Endothelial cell of umbilical vein (primary cell): ENCODE data around the gene MZT2A. TPM values are rescaled to one million over a fixed set of nuclear protein-coding genes. Genes with fewer than 3 reads are reported as not detected.
"Not testable (repeated sequence)": the region's sequence is repeated elsewhere in the genome, so short reads cannot be mapped to it uniquely, and the experiment has no call there.

Source experiments
- BruUV-seq: library from RNA; stranded (reverse); fragments of 400-500 nt; replicated peaks from 2 replicates; lab custom pipeline; 2021; lab: Mats Ljungman, UMichigan
- CTCF ChIA-PET: fragments of 300-600, 350-600 bp; sonication (Branson Sonifier 250); formaldehyde crosslinking; loops from one replicate; lab custom pipeline; 2021; ENCODE audit warnings: antibody characterized with exemption, inconsistent platforms; lab: Charles Lee
- POLR2A ChIA-PET: fragments of 300-600, 350-600 bp; sonication (Branson Sonifier 250); formaldehyde crosslinking; loops from one replicate; lab custom pipeline; 2021; ENCODE audit warnings: antibody characterized with exemption, inconsistent platforms; lab: Charles Lee
- DNase-seq: peaks from one replicate; pipeline ENCODE4 v3.0.0-alpha.2; 2011; ENCODE audit warnings: low read depth, low spot score
- FAIRE-seq: peaks from 2 replicates; lab custom pipeline; 2011; peaks lifted over from hg19 to GRCh38; lab: Jason Lieb, UNC
- H2AFZ ChIP-seq: 2 replicates; pipeline ENCODE4 v1.6.0; 2012; ENCODE audit warnings: low read depth, low read length, control low read depth, inconsistent platforms
- H3K27ac ChIP-seq: 2 replicates; pipeline ENCODE4 v1.5.1; 2011; ENCODE audit warnings: low read depth, mild to moderate bottlenecking, control low read depth, low read length, moderate library complexity; ENCODE audit not compliant: insufficient read depth
- H3K27me3 ChIP-seq, 2 experiments: 2 replicates each; pipeline versions ENCODE4 v1.6.0 to v1.6.1; 2011; ENCODE audit warnings: low read length in 2 of 2, mixed read lengths in 1 of 2; ENCODE audit not compliant: control insufficient read depth in 2 of 2, insufficient read depth in 2 of 2
- H3K36me3 ChIP-seq, 2 experiments: 2 replicates in 1 of 2; 3 replicates in 1 of 2; pipeline ENCODE4 v1.5.1; 2011; ENCODE audit warnings: low read length in 2 of 2, mild to moderate bottlenecking in 1 of 2, moderate library complexity in 1 of 2; ENCODE audit not compliant: control insufficient read depth in 2 of 2, insufficient read depth in 2 of 2; ENCODE audit errors: extremely low read depth in 1 of 2
- H3K4me1 ChIP-seq: 3 replicates; pipeline ENCODE4 v1.5.1; 2011; ENCODE audit warnings: mild to moderate bottlenecking, low read length; ENCODE audit not compliant: control insufficient read depth, insufficient read depth; ENCODE audit errors: extremely low read depth
- H3K4me2 ChIP-seq: 2 replicates; pipeline ENCODE4 v1.6.1; 2011; ENCODE audit warnings: low read length, control low read depth, mixed read lengths; ENCODE audit not compliant: insufficient read depth
- H3K4me3 ChIP-seq, 3 experiments: fragments of 200-600 bp in 1 of 3; sonication (generic), shearing (Covaris generic) in 1 of 3; replicated peaks in 1 of 3; 2 replicates each; pipeline ENCODE4 v1.5.1; 2011 to 2016; ENCODE audit warnings: control low read depth in 3 of 3, low read length in 3 of 3, mild to moderate bottlenecking in 2 of 3, inconsistent platforms in 1 of 3, low read depth in 1 of 3, moderate library complexity in 1 of 3; ENCODE audit not compliant: insufficient read depth in 1 of 3
- H3K79me2 ChIP-seq: 2 replicates; pipeline ENCODE4 v1.6.0; 2012; ENCODE audit warnings: low read length, inconsistent platforms; ENCODE audit not compliant: control insufficient read depth, insufficient read depth
- H3K9ac ChIP-seq: replicated peaks from 2 replicates; pipeline ENCODE3; 2011; ENCODE audit warnings: low read length, control low read depth; ENCODE audit not compliant: insufficient read depth; ENCODE audit errors: extremely low read depth
- H3K9me1 ChIP-seq: replicated peaks from 3 replicates; pipeline ENCODE4 v1.6.0; 2011; ENCODE audit warnings: mild to moderate bottlenecking, low read length; ENCODE audit not compliant: control insufficient read depth, insufficient read depth; ENCODE audit errors: extremely low read depth
- H3K9me3 ChIP-seq: replicated peaks from 2 replicates; pipeline ENCODE4 v1.5.1; 2012; ENCODE audit warnings: low read length, inconsistent platforms; ENCODE audit not compliant: control insufficient read depth, insufficient read depth
- H4K20me1 ChIP-seq: replicated peaks from 2 replicates; pipeline ENCODE3; 2011; ENCODE audit warnings: mild to moderate bottlenecking, low read length; ENCODE audit not compliant: control insufficient read depth, insufficient read depth; ENCODE audit errors: extremely low read depth
- EZH2 ChIP-seq: IDR thresholded peaks from 2 replicates; pipeline ENCODE4 v1.6.1; 2012; ENCODE audit warnings: borderline replicate concordance, low read depth, mild to moderate bottlenecking, moderate library complexity, low read length, inconsistent platforms; ENCODE audit not compliant: severe bottlenecking
- FOS ChIP-seq: IDR thresholded peaks from 2 replicates; pipeline ENCODE4 v1.6.1; 2011; ENCODE audit warnings: mild to moderate bottlenecking, low read length, moderate library complexity, borderline replicate concordance; ENCODE audit not compliant: insufficient read depth
- GATA2 ChIP-seq: IDR thresholded peaks from 2 replicates; pipeline ENCODE4 v1.7.0; 2011; ENCODE audit warnings: low read depth, mild to moderate bottlenecking, moderate library complexity, mixed read lengths, low read length; ENCODE audit not compliant: insufficient read length, insufficient read depth
- JUN ChIP-seq: IDR thresholded peaks from 2 replicates; pipeline ENCODE4 v1.6.1; 2011; ENCODE audit warnings: borderline replicate concordance, low read depth; ENCODE audit not compliant: insufficient read length, insufficient read depth
- MYC ChIP-seq: IDR thresholded peaks from one replicate; pipeline ENCODE4 v1.6.1; 2011; ENCODE audit warnings: mild to moderate bottlenecking, low read depth, low read length
- POLR2A ChIP-seq: IDR thresholded peaks from 2 replicates; pipeline ENCODE4 v1.6.1; 2012; ENCODE audit warnings: low read depth, mild to moderate bottlenecking, control low read depth, low read length
- POLR2AphosphoS5 ChIP-seq: IDR thresholded peaks from 2 replicates; pipeline ENCODE4 v1.6.1; 2012; ENCODE audit warnings: low read depth, mild to moderate bottlenecking, control low read depth, low read length, moderate library complexity; ENCODE audit not compliant: insufficient read depth
- dilution Hi-C: fragments of 300-500 bp; cut with MboI; formaldehyde crosslinking; loops from one replicate; pipeline ENCODE4 v1.15.0; 2019; ENCODE audit warnings: low sequenced_read_pairs; ENCODE audit not compliant: extremely low pct_ligation_motif_present
- intact Hi-C: fragments of 100-400 bp; cut with micrococcal nuclease; formaldehyde crosslinking; loops from one replicate; pipeline ENCODE4 v1.10.0; 2022
- polyA plus RNA-seq, 4 experiments: library from polyadenylated mRNA; depleted of rRNA in 3 of 4; stranded (reverse) in 3 of 4; unstranded in 1 of 4; fragments of >200 nt; gene quantifications; 2 replicates each; pipeline versions ENCODE4 v1.2.1 to v1.2.3, GENCODE V29; 2011 to 2012; ENCODE audit warnings: missing spikeins in 1 of 4
- total RNA-seq: library from RNA; stranded (reverse); gene quantifications from 2 replicates; pipeline ENCODE4 v1.2.3, GENCODE V29; 2021
- TF ChIP-seq, protein P1 (sequence below), 2 donors: IDR thresholded peaks; 1 replicate in 1 of 2; 2 replicates in 1 of 2; pipeline ENCODE4 v1.5.1; 2011; ENCODE audit warnings: low read length in 2 of 2, mild to moderate bottlenecking in 2 of 2, moderate library complexity in 2 of 2, control low read depth in 1 of 2, inconsistent platforms in 1 of 2, low read depth in 1 of 2; ENCODE audit not compliant: insufficient read depth in 1 of 2; ENCODE audit errors: extremely low read depth in 1 of 2
- TF ChIP-seq, protein P2 (sequence below): IDR thresholded peaks from 2 replicates; pipeline ENCODE4 v1.6.1; 2011; ENCODE audit not compliant: insufficient read depth, insufficient read length

The MZT2A gene
- total and polyA plus RNA-seq, 2 donors (not counting 3 experiments of a cell fraction or from before 2014, with no cell fraction given) = 117 to 170 TPM

DNA sequence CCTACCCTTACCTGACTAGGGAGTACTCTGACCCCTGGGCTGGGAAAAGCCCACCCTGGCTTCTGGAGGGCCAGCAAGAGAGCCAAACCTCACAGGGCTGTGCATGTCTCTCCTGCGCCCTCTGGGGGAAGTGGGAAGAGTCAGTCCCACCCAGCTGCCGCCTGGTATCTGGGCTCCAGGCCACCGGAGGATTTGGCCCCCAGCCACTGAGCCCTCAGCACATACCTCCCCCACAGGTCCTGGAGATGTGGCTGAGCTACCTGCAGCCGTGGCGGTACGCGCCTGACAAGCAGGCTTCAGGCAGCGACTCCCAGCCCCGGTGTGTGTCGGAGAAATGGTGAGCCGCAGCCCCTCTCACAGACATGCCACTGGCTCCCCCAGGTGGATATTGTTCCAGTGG, 24.4 kb upstream of the MZT2A start:
- peaks cover 5 to 26% of the 10 kb centered on the region in 2 experiments for H3K36me3 ChIP-seq
- FAIRE-seq, H3K79me2 ChIP-seq, H2AFZ ChIP-seq, H3K9me3 ChIP-seq, intact Hi-C loops, dilution Hi-C loops, H3K9ac ChIP-seq, H3K27me3 ChIP-seq, BruUV-seq, H3K4me2 ChIP-seq, H4K20me1 ChIP-seq, H3K4me1 ChIP-seq, H3K4me3 ChIP-seq, H3K9me1 ChIP-seq, H3K27ac ChIP-seq, DNase-seq, POLR2A ChIA-PET: not testable (repeated sequence)
- TF ChIP-seq, protein P1, sequence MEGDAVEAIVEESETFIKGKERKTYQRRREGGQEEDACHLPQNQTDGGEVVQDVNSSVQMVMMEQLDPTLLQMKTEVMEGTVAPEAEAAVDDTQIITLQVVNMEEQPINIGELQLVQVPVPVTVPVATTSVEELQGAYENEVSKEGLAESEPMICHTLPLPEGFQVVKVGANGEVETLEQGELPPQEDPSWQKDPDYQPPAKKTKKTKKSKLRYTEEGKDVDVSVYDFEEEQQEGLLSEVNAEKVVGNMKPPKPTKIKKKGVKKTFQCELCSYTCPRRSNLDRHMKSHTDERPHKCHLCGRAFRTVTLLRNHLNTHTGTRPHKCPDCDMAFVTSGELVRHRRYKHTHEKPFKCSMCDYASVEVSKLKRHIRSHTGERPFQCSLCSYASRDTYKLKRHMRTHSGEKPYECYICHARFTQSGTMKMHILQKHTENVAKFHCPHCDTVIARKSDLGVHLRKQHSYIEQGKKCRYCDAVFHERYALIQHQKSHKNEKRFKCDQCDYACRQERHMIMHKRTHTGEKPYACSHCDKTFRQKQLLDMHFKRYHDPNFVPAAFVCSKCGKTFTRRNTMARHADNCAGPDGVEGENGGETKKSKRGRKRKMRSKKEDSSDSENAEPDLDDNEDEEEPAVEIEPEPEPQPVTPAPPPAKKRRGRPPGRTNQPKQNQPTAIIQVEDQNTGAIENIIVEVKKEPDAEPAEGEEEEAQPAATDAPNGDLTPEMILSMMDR (IDR thresholded peaks at IDR 0.05; ENCODE audit: extremely low read depth in 1 of 2, insufficient read depth in 1 of 2, low read depth in 1 of 2, low read length in 2 of 2) = peak in 1 of 2 donors; percentile 38
- CTCF ChIA-PET = interaction anchor here (0.6 to 1.5 kb wide), 2 partner anchors 24 to 156 kb away, joined by 3 read pairs; no protein-coding TSS in a partner anchor

DNA sequence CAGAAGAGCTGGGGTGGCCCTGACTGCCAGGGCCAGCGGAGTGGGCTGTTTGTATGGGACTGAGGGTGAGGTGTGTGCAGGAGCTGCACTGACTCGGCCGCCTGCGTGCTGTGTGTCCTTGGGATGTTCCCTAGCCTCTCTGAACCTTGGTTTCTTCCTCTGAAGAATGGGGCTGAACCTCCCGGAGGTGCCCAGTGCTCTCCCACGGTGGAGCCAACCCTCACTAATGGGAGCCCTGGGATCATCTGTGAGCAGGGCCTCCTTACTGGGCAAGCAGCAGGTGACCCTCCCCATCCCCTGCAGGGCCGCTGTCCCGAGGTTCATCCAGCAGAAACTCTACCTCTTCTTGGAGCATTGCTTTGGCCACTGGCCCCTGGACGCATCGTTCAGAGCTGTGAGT, 23.8 kb upstream of the MZT2A start:
- dilution Hi-C loops = no loop called here
- no peak for TF ChIP-seq JUN
- TF ChIP-seq GATA2 = no peak
- TF ChIP-seq MYC = no peak
- no peak for TF ChIP-seq POLR2A
- TF ChIP-seq, protein P2, sequence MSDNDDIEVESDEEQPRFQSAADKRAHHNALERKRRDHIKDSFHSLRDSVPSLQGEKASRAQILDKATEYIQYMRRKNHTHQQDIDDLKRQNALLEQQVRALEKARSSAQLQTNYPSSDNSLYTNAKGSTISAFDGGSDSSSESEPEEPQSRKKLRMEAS = no peak
- no peak for TF ChIP-seq POLR2AphosphoS5
- no peak for TF ChIP-seq EZH2
- no peak for TF ChIP-seq FOS
- TF ChIP-seq, protein P1 (IDR thresholded peaks at IDR 0.05; ENCODE audit: extremely low read depth in 1 of 2, insufficient read depth in 1 of 2, low read depth in 1 of 2, low read length in 2 of 2) = no peak
- Histone ChIP-seq H3K27me3 (no peaks in the 10 kb centered on the region), H3K27ac (no peak overlapping the region), H4K20me1 (no peaks in the 10 kb centered on the region), H3K9ac (no peak overlapping the region), H3K4me3 (no peak overlapping the region), H3K79me2 (no peaks in the 10 kb centered on the region), H3K4me1 (no peaks in the 10 kb centered on the region), H3K9me3 (no peaks in the 10 kb centered on the region), H3K36me3 (peaks cover 5 to 26% of the 10 kb centered on the region in 2 experiments), H3K9me1 (no peaks in the 10 kb centered on the region), H3K4me2 (no peak overlapping the region), H2AFZ (no peak overlapping the region)
- DNase-seq (no peak), FAIRE-seq (no peak)
- ChIA-PET CTCF (interaction anchor here (1.5 kb wide), 1 partner anchor 23 kb away, joined by 3 read pairs; no protein-coding TSS in a partner anchor), POLR2A (no interaction called here)
- intact Hi-C loops = no loop called here
- no TSS peak for BruUV-seq
